ENCODE data around the gene ETNK2.

DNA sequence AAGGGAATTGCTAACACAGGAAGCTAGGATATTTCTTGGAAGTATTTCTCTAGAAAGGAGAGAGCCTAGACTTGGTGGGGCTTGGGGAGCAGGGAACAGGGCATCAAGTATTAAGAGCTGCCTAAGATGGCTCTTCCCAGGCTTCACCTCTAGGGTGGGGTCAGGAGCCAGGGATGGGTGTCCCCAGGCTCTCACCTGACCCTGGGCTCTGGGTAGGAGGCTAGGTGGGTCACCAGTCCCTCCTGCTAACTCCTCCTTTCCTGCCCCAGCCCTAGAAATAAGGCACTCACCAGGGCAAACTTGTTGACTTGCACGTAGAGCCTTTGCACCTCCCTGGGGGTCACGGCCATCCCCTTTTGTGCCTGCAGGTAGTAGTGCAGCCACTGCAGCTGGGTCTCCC lies 15.0 kb downstream of the ETNK2 start:
- TF ChIP-seq, protein P1, sequence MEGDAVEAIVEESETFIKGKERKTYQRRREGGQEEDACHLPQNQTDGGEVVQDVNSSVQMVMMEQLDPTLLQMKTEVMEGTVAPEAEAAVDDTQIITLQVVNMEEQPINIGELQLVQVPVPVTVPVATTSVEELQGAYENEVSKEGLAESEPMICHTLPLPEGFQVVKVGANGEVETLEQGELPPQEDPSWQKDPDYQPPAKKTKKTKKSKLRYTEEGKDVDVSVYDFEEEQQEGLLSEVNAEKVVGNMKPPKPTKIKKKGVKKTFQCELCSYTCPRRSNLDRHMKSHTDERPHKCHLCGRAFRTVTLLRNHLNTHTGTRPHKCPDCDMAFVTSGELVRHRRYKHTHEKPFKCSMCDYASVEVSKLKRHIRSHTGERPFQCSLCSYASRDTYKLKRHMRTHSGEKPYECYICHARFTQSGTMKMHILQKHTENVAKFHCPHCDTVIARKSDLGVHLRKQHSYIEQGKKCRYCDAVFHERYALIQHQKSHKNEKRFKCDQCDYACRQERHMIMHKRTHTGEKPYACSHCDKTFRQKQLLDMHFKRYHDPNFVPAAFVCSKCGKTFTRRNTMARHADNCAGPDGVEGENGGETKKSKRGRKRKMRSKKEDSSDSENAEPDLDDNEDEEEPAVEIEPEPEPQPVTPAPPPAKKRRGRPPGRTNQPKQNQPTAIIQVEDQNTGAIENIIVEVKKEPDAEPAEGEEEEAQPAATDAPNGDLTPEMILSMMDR (IDR thresholded peaks at IDR 0.05; ENCODE audit: poor library complexity): no peak
- no peak for TF ChIP-seq EZH2 (IDR thresholded peaks at IDR 0.05; ENCODE audit: borderline replicate concordance)
